ENCODE results near the gene CKAP5. TPM values are rescaled to one million over a fixed set of nuclear protein-coding genes. Genes with fewer than 3 reads are reported as not detected.

Gene CKAP5
- total and polyA plus RNA-seq, 2 experiments from 2014 or later: 67.9 to 120 TPM

DNA sequence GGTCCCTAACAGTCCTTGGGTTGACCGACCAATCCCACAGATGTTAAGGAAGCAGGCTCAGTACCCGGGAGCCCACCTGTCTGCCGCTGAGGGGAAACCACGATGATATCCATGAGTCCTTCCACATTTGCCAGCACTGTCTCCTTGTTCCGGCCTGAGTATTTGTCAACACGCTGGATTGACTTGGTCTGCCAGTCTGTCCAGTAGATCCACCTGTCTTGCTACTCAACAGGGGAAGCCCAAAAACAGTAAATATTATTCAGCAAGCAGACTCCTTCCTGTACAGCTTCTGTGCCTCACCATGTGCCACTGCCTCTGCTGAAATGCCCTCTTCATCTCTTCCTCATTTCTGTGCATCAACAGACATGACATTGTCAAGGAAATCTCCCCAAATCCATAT, 22.8 kb upstream of the CKAP5 start (continued):
- TF ChIP-seq, protein P1, sequence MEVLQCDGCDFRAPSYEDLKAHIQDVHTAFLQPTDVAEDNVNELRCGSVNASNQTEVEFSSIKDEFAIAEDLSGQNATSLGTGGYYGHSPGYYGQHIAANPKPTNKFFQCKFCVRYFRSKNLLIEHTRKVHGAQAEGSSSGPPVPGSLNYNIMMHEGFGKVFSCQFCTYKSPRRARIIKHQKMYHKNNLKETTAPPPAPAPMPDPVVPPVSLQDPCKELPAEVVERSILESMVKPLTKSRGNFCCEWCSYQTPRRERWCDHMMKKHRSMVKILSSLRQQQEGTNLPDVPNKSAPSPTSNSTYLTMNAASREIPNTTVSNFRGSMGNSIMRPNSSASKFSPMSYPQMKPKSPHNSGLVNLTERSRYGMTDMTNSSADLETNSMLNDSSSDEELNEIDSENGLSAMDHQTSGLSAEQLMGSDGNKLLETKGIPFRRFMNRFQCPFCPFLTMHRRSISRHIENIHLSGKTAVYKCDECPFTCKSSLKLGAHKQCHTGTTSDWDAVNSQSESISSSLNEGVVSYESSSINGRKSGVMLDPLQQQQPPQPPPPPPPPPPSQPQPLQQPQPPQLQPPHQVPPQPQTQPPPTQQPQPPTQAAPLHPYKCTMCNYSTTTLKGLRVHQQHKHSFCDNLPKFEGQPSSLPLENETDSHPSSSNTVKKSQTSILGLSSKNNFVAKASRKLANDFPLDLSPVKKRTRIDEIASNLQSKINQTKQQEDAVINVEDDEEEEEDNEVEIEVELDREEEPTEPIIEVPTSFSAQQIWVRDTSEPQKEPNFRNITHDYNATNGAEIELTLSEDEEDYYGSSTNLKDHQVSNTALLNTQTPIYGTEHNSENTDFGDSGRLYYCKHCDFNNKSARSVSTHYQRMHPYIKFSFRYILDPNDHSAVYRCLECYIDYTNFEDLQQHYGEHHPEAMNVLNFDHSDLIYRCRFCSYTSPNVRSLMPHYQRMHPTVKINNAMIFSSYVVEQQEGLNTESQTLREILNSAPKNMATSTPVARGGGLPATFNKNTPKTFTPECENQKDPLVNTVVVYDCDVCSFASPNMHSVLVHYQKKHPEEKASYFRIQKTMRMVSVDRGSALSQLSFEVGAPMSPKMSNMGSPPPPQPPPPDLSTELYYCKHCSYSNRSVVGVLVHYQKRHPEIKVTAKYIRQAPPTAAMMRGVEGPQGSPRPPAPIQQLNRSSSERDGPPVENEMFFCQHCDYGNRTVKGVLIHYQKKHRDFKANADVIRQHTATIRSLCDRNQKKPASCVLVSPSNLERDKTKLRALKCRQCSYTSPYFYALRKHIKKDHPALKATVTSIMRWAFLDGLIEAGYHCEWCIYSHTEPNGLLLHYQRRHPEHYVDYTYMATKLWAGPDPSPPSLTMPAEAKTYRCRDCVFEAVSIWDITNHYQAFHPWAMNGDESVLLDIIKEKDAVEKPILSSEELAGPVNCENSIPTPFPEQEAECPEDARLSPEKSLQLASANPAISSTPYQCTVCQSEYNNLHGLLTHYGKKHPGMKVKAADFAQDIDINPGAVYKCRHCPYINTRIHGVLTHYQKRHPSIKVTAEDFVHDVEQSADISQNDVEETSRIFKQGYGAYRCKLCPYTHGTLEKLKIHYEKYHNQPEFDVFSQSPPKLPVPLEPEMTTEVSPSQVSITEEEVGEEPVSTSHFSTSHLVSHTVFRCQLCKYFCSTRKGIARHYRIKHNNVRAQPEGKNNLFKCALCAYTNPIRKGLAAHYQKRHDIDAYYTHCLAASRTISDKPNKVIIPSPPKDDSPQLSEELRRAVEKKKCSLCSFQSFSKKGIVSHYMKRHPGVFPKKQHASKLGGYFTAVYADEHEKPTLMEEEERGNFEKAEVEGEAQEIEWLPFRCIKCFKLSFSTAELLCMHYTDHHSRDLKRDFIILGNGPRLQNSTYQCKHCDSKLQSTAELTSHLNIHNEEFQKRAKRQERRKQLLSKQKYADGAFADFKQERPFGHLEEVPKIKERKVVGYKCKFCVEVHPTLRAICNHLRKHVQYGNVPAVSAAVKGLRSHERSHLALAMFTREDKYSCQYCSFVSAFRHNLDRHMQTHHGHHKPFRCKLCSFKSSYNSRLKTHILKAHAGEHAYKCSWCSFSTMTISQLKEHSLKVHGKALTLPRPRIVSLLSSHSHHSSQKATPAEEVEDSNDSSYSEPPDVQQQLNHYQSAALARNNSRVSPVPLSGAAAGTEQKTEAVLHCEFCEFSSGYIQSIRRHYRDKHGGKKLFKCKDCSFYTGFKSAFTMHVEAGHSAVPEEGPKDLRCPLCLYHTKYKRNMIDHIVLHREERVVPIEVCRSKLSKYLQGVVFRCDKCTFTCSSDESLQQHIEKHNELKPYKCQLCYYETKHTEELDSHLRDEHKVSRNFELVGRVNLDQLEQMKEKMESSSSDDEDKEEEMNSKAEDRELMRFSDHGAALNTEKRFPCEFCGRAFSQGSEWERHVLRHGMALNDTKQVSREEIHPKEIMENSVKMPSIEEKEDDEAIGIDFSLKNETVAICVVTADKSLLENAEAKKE (CRISPR knock-in tag; IDR thresholded peaks at IDR 0.05): no peak
- TF ChIP-seq, protein P2, sequence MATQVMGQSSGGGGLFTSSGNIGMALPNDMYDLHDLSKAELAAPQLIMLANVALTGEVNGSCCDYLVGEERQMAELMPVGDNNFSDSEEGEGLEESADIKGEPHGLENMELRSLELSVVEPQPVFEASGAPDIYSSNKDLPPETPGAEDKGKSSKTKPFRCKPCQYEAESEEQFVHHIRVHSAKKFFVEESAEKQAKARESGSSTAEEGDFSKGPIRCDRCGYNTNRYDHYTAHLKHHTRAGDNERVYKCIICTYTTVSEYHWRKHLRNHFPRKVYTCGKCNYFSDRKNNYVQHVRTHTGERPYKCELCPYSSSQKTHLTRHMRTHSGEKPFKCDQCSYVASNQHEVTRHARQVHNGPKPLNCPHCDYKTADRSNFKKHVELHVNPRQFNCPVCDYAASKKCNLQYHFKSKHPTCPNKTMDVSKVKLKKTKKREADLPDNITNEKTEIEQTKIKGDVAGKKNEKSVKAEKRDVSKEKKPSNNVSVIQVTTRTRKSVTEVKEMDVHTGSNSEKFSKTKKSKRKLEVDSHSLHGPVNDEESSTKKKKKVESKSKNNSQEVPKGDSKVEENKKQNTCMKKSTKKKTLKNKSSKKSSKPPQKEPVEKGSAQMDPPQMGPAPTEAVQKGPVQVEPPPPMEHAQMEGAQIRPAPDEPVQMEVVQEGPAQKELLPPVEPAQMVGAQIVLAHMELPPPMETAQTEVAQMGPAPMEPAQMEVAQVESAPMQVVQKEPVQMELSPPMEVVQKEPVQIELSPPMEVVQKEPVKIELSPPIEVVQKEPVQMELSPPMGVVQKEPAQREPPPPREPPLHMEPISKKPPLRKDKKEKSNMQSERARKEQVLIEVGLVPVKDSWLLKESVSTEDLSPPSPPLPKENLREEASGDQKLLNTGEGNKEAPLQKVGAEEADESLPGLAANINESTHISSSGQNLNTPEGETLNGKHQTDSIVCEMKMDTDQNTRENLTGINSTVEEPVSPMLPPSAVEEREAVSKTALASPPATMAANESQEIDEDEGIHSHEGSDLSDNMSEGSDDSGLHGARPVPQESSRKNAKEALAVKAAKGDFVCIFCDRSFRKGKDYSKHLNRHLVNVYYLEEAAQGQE (IDR thresholded peaks at IDR 0.05; ENCODE audit: unreplicated experiment): no peak
- TF ChIP-seq EZH2 (IDR thresholded peaks at IDR 0.05; ENCODE audit: low read depth, unreplicated experiment) (no peak), POLR2AphosphoS5 (IDR thresholded peaks at IDR 0.05; ENCODE audit: low read depth) (no peak), ZNF331 (CRISPR knock-in tag; IDR thresholded peaks at IDR 0.05; ENCODE audit: low read depth) (no peak), JUNB (IDR thresholded peaks at IDR 0.05; ENCODE audit: unreplicated experiment) (no peak)

DNA sequence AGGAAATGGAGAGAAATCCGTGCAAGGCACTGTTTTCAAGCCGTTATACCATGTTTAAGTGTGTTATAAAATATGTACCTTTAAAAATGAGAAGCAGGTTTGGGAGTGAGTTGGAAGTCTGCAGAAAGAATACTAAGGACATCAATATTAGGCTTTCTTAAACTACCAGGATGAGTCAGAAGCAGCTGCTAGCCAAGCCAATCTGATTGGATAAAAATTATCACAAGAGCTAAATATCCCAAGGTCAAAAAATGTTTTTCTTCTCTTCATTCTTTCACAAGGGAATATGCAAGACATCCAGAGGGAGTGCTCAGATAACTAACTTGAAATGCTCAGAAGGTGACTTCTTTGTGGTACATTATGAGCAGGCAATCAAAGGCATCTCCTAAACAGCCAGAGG, 19.3 kb upstream of the CKAP5 start:
- Histone ChIP-seq H2AFZ (no peak overlapping the region), H4K20me1 (replicated peaks; ENCODE audit: insufficient read depth) (no peaks in the 10 kb centered on the region), H3K36me3 (ENCODE audit: insufficient read depth) (peaks cover 44% of the 10 kb centered on the region), H3K4me3 (no peak overlapping the region), H3K4me2 (no peak overlapping the region), H3K9me2 (ENCODE audit: insufficient read depth) (no peaks in the 10 kb centered on the region), H3K4me1 (ENCODE audit: insufficient read depth) (no peaks in the 10 kb centered on the region), H3K27me3 (ENCODE audit: insufficient read depth) (no peaks in the 10 kb centered on the region), H3K79me2 (replicated peaks; ENCODE audit: insufficient read depth) (no peaks in the 10 kb centered on the region), H3F3A (replicated peaks; ENCODE audit: low read depth) (no peaks in the 10 kb centered on the region), H3K27ac (ENCODE audit: low read depth) (no peak overlapping the region)
- no peaks in the 10 kb centered on the region for H3K9me3 Mint-ChIP-seq
- ATAC-seq: no peak
- DNase-seq (ENCODE audit: low spot score): no peak
- H3K4me1 Mint-ChIP-seq: no peaks in the 10 kb centered on the region
- H3K27me3 Mint-ChIP-seq (ENCODE audit: insufficient read depth, low read depth, poor library complexity): peaks cover 2% of the 10 kb centered on the region
- H3K36me3 Mint-ChIP-seq (ENCODE audit: low read depth): peaks cover 70% of the 10 kb centered on the region
- no peak overlapping the region for H3K27ac Mint-ChIP-seq
- H3K4me3 Mint-ChIP-seq: no peak overlapping the region
- TF ChIP-seq NANOG (IDR thresholded peaks at IDR 0.05; ENCODE audit: borderline replicate concordance): no peak
- TF ChIP-seq, protein P2 (IDR thresholded peaks at IDR 0.05; ENCODE audit: unreplicated experiment): no peak

Data from GM23338 (cell line).